Hypothalamus (tissue), 51 donors: Measurements from ENCODE around the gene MAP2K5.

Experiments used
- DNase-seq, 51 donors: peaks; one replicate each; lab custom pipeline; 2025; lab: John Stamatoyannopoulos, UW

MAP2K5 gene

GRCh38 chr15:67819636-67820035, 277.1 kb downstream of the MAP2K5 start:
- no peak for DNase-seq

DNA sequence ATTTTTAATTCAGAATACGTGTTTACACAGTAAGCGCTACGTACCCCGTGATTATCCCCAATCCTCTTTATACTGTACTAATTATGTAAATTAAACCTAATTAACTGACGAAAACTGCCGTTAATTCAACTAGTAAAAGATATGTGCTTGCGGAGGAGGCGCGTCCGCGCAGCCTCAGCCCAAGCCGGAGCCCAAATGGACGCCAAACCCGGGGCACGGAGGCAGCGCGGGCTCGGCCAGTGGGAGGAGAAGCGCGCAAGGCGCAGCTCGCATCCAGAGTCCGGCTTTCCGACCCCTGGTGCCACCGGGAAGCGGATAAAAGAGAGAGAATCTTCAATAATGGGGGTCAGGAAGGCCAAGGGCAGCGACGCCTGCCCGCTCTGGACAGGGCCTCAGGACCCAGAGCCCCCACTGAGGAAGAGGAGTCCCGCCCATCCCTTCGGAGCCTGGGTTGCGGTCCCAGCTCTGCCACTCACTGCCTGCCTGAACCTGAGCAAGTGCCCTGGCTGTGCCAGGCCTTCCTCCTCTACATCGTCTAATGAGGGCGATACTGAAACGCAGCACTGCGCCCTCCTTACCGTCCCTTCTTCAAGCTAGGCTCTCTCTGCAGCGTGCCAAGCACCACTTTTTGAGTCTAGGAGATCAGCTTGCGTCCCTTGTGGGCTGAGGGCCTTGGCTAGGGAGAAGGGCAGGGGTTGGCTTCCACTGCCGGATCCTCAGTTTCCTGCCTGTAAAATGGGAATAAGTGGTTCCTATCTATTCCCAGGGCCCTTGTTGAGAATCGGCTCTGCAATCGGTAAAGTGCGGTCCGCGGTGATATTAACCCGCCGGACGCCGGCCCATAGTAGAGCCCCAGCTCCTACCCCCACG, 277.9 kb downstream of the MAP2K5 start:
- DNase-seq, result no peak

GRCh38 chr15:67820992-67821783, 278.7 kb downstream of the MAP2K5 start:
- peak in 4 of 51 donors; percentile 8 to 21 (median 14) for DNase-seq

DNA sequence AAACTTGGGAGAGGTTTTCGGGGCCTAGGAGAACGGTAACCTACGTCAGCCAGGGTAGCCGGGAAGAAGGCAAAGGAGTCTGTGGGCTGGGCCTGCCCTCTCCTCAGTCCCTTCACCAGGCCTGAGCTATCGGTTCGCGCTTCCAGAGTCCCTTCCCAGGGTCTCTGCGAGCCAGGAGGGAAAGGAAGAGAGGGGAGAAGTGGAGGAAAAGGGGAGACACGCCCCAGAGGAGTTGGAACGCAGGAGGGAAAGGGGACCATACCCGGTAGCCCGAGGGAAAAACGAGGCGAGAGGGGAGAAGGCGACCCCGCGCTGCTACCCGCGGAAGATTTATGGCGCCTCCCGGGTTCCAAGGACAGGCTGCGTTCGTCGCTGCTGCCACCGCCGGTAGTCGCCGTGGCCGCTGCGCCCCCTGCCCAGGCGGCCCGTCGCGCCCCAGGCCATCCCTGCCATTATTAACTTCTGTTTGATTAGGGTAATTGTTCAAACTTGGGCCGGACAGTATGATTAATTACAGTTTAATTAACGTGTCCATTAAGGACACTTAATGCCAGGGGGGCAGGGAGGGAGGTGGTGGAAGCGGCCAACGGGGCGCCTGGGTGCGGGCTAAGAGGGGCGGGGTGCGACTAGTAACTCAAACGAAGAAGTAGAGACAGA, 279.4 kb downstream of the MAP2K5 start:
- DNase-seq, result no peak

GRCh38 chr15:67822537-67823313, 280.2 kb downstream of the MAP2K5 start:
- no peak for DNase-seq

DNA sequence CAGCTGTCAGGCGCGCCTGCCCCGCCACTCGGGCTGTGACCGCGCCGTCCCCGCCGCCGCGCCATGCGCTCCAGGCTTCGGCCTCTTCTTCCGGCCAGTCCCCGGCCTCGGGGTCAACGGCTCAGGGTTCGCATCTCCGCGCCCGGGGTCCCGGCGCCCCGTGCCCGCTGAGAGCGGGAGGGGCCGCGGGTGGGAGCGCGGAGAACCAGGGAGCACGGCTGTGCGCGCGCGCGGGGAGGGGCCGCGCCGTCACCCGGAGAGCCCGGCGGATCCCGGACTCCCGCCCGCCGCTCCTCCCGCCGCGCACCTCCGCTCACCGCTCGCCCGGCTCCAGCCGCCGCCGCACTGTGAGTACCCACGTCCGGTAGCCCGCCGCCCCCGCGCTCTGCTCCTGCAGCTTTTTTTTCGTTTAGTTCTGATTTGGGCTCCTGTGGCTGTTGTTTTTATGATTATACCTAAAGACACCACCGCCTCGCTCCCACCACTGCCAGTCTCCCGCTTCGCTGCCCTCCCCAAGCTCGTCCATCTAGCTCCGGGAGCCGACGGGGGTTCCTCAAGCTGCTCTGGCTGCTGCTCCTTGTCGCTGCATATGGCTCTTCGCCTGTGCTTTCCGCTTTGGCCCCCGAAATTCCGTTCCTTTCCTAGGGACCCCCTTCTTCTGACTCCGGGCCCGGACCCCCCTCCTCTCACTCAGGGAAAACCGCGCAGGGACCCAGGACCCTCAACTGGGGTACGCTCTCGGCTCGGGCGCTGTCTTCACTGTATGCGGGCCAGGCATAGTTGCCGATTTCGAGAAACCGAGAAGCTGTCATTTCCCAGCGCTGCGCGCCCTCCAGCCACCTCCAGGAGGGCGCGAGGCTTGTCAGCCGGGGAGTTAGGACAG, 281.1 kb downstream of the MAP2K5 start:
- no peak for DNase-seq

DNA sequence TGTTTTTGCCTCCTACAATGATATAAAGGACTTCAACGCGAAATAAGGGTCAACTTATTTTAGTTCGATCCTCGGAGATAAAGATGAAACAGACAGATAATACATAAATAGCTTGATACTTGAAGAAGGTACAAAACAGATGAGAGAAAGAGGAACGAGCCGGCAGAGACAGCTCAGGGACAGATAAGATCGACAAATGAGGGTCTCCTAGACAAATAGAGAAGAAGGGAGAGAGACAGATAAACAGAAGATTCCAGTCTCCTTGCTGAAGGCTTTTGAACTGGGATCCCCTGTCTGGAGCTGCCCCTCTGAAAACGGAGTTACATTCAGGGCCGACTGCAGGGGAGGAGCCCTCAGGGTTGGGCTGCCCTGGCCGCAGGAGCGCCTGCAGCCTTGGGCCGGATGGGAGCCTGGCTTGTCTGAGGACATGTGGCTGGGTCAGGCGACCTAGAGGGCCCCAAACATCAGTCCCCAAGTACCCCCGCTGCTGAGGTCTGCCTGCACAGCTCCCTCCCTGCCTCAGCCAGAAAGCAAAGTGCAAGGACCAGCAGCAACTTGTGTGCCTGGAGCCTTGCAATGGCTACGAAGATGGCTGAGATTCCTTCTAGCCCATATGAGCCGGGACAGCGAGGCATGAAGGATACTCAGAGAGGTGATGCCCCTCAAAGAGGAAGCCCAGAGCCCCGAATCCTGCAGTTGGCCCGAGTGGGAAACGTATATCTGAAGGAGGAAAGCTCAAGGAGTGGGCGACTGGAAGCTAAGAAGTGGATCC, 281.9 kb downstream of the MAP2K5 start:
- no peak for DNase-seq

DNA sequence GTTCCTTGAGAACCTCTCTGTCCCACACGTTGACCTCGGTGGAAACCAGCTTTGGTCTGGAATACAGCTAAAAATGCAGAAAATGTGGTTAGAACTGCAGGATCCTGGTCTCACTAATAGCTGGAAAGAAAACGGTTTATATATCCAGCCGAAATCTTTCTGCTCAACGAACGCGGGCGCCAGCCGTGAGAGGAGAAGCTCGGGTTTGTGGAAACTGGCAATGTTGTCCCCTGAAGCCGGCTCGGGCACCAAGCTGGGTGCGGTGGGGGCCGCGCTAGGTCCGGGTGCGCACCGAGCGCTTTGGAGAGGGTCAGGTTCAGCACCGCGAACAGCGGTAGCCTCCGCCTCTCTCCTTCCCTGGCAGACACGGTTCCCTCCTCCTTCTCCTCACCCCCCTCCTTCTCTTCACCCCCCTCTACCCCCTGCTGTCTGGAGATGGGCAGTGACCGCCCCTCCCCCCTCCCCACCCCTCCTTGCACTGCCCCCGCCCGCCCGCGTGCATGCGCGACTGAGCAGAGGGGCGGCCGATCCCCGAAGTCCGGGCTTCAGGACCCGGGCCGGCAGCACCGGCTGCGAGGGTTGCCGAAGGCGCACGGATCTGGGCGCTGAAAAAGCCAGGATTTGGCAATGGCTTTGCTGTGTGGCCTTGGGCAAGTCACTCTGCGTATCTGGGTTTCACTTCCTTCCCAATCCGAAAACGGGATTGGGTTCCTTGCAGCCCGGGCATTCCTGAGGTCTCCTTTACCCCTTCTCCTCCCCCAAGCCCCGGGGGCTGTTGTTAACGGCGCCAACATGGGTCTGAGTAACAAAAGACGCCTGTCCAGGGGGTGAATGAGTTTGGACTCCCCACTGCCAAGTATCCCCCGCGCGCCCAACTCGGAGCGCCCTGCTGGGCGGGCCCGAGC, 282.7 kb downstream of the MAP2K5 start, which contains the start of gene SKOR1:
SKOR1 (plus strand) TSS at position 534 of the 905 bp plus-strand sequence; CDS start at position 628, 94 bp downstream.
- DNase-seq, result no peak

GRCh38 chr15:67825881-67826716, 283.6 kb downstream of the MAP2K5 start:
- no peak for DNase-seq

DNA sequence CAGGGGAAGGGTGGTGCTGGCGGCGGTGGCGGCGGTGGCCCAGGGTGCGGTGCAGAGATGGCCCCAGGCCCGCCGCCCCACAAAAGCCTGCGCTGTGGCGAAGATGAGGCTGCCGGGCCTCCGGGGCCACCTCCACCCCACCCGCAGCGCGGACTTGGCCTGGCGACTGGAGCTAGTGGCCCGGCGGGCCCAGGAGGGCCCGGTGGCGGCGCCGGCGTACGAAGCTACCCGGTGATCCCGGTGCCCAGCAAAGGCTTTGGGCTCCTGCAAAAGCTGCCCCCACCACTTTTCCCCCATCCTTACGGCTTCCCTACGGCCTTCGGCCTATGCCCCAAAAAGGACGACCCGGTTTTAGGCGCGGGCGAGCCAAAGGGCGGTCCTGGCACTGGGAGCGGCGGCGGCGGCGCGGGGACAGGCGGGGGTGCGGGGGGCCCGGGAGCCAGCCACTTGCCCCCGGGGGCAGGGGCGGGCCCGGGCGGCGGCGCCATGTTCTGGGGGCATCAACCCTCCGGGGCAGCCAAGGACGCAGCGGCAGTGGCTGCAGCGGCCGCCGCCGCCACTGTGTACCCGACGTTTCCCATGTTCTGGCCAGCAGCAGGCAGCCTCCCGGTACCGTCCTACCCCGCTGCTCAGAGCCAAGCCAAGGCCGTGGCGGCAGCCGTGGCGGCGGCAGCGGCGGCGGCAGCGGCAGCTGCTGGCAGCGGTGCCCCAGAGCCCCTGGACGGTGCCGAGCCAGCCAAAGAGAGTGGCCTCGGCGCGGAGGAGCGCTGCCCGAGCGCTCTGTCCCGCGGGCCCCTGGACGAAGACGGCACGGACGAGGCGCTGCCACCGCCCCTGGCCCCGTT, 284.4 kb downstream of the MAP2K5 start:
- DNase-seq, result no peak

GRCh38 chr15:67827562-67828277, 285.2 kb downstream of the MAP2K5 start:
- no peak for DNase-seq

- DNase-seq, result no peak
These were observed 285.9 kb downstream of the MAP2K5 start for GRCh38 chr15:67828278-67828968.

DNA sequence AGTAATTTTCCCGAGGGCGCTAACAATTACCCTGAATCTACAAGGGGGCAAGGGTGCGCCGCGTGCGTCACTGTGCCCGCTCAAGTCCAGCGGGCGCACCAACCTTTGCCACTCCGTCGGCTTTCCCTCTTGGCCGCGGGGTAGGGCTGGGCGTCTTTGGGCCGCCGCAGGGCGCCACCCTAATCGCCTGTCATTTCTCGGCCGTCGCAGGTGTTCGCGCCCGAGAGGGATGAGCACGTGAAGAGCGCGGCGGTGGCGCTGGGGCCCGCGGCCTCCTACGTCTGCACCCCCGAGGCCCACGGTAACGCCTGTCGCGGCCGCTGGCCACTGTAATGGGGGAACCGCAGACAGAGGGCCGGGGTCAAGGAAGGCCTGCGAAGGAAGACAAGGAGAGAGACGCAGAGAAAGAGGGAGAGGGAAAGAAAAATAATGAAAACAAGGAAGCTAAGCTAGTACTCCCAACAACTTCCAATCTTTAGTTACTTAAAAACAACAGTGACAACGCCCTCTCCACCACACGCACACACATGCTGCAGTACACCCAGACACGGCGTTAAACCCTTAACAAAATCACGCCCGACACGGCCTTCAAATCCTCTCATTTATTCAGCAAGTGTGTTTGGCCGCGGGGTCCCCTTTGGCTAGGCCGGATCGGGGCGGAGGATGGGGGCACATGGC, 286.6 kb downstream of the MAP2K5 start:
- DNase-seq, result no peak
